Embryonic facial prominence (tissue), 1 donor: ENCODE results near the gene ANKS4B.
"Not testable (repeated sequence)": the region's sequence is repeated elsewhere in the genome, so short reads cannot be mapped to it uniquely, and the experiment has no call there.

Experiments
- DNase-seq: peaks from one replicate; pipeline ENCODE4 v3.0.0-alpha.2; 2016; ENCODE audit errors: extremely low spot score

Gene ANKS4B

GRCh38 chr16:21233521-21234150 is at the start of gene ANKS4B:
TSS of gene ANKS4B (plus strand) at chr16:21233699. CDS start at chr16:21233738, 39 bp downstream.
- DNase-seq: no peak

GRCh38 chr16:21183995-21184394 is 49.5 kb upstream of the ANKS4B start:
- no peak for DNase-seq

GRCh38 chr16:21184834-21185233 is 48.7 kb upstream of the ANKS4B start:
- no peak for DNase-seq

GRCh38 chr16:21185659-21186325 is 47.7 kb upstream of the ANKS4B start:
- no peak for DNase-seq

GRCh38 chr16:21186326-21186691 is 47.2 kb upstream of the ANKS4B start:
- DNase-seq: no peak

GRCh38 chr16:21189311-21189710 is 44.2 kb upstream of the ANKS4B start:
- no peak for DNase-seq

GRCh38 chr16:21190013-21190412 is 43.5 kb upstream of the ANKS4B start:
- DNase-seq: no peak

GRCh38 chr16:21190599-21190998 is 42.9 kb upstream of the ANKS4B start:
- no peak for DNase-seq

GRCh38 chr16:21192991-21193390 is 40.5 kb upstream of the ANKS4B start:
- no peak for DNase-seq

- DNase-seq: no peak
Measured at GRCh38 chr16:21194771-21195301, 38.7 kb upstream of the ANKS4B start.

- DNase-seq: not testable (repeated sequence)
Measured at GRCh38 chr16:21195330-21195729, 38.2 kb upstream of the ANKS4B start.

GRCh38 chr16:21197112-21197511 is 36.4 kb upstream of the ANKS4B start:
- peak; percentile 14 for DNase-seq

- no peak for DNase-seq
Measured at GRCh38 chr16:21197621-21198020, 35.9 kb upstream of the ANKS4B start.

- DNase-seq: no peak
Measured at GRCh38 chr16:21199607-21200218, 33.8 kb upstream of the ANKS4B start.

GRCh38 chr16:21203155-21203797 is 30.2 kb upstream of the ANKS4B start:
- no peak for DNase-seq

- DNase-seq: no peak
Measured at GRCh38 chr16:21205303-21205702, 28.2 kb upstream of the ANKS4B start.

- DNase-seq: no peak
Measured at GRCh38 chr16:21206550-21206949, 26.9 kb upstream of the ANKS4B start.

GRCh38 chr16:21208446-21209230 is 24.9 kb upstream of the ANKS4B start:
- no peak for DNase-seq

- no peak for DNase-seq
Measured at GRCh38 chr16:21211486-21211885, 22.0 kb upstream of the ANKS4B start, which contains the start of gene ZP2. TSS of gene ZP2 (minus strand) at chr16:21211574. CDS start at chr16:21211547, 27 bp downstream.

- DNase-seq: no peak
Measured at GRCh38 chr16:21214086-21214485, 19.4 kb upstream of the ANKS4B start.

GRCh38 chr16:21217121-21217520 is 16.4 kb upstream of the ANKS4B start:
- no peak for DNase-seq

- no peak for DNase-seq
Measured at GRCh38 chr16:21218153-21218552, 15.3 kb upstream of the ANKS4B start.
